Measurements from ENCODE around the gene PIP5KL1. TPM values are rescaled to one million over a fixed set of nuclear protein-coding genes. Genes with fewer than 3 reads are reported as not detected.
A peak's percentile ranks its signal among the peaks of the same experiment; 100 is the strongest.

PIP5KL1 gene
- total and polyA plus RNA-seq, 2 of the 8 experiments (the other 6 are each of a cell fraction or from before 2014, with no cell fraction given) = 13.4 to 15.4 TPM

GRCh38 chr9:127968700-127969383 is 38.3 kb upstream of the PIP5KL1 start:
- Histone ChIP-seq H2BK120ac (replicated peaks; ENCODE audit: low read depth, low read length) (no peak overlapping the region), H3K79me2 (ENCODE audit: control insufficient read depth in 1 of 2, insufficient read depth in 2 of 2, low read length in 2 of 2) (peaks cover 5 to 97% of the 10 kb centered on the region in 2 experiments; a peak in 3 of 4 replicates), H4K20me1 (replicated peaks in 1 of 2; ENCODE audit: control insufficient read depth in 1 of 2, insufficient read depth in 2 of 2, low read length in 2 of 2) (peaks cover 39 to 53% of the 10 kb centered on the region in 2 experiments), H3K23ac (ENCODE audit: insufficient read length) (no peak overlapping the region), H4K91ac (replicated peaks; ENCODE audit: insufficient read length, low read length) (peak overlapping the region; percentile 30), H4K8ac (ENCODE audit: extremely low read depth, insufficient read depth, low read length) (no peak overlapping the region), H3K9ac (replicated peaks in 1 of 4; ENCODE audit: extremely low read depth in 1 of 4, low read depth in 3 of 4, low read length in 3 of 4) (no peak overlapping the region), H3K14ac (ENCODE audit: insufficient read length) (no peak overlapping the region), H3K27me3 (replicated peaks in 1 of 4; ENCODE audit: control insufficient read depth in 3 of 4, extremely low read depth in 1 of 4, insufficient read depth in 3 of 4, low read length in 3 of 4) (no peaks in the 10 kb centered on the region), H2AK5ac (ENCODE audit: low read depth, low read length) (no peak overlapping the region), H3K56ac (replicated peaks; ENCODE audit: insufficient read length, low read depth, low read length) (no peak overlapping the region), H3K18ac (ENCODE audit: extremely low read depth, low read length) (no peak overlapping the region), H2BK12ac (ENCODE audit: low read depth, low read length) (no peak overlapping the region; the same call in 1 of the 2 replicates), H3K27ac (ENCODE audit: low read depth, low read length) (no peak overlapping the region), H4K5ac (ENCODE audit: insufficient read length, low read depth, low read length) (no peak overlapping the region), H3K9me3 (ENCODE audit: insufficient read depth in 2 of 2, low read depth in 1 of 2, low read length in 1 of 2) (no peaks in the 10 kb centered on the region), H2AFZ (ENCODE audit: low read length) (no peak overlapping the region), H3K23me2 (ENCODE audit: low read depth, low read length) (no peaks in the 10 kb centered on the region), H2BK15ac (ENCODE audit: low read length) (peak overlapping the region; percentile 8; the same call in 1 of the 2 replicates), H3K4me1 (replicated peaks in 1 of 4; ENCODE audit: control insufficient read depth in 3 of 4, insufficient read depth in 4 of 4, low read length in 3 of 4) (peaks cover 0 to 58% (median 38%) of the 10 kb centered on the region in 4 experiments; a peak in 6 of 7 replicates), H2BK20ac (ENCODE audit: low read length) (no peak overlapping the region), H3K4ac (replicated peaks; ENCODE audit: insufficient read length, low read depth, low read length) (no peak overlapping the region), H2BK5ac (ENCODE audit: low read depth, low read length) (peak overlapping the region; percentile 88; the same call in 1 of the 2 replicates), H3K36me3 (ENCODE audit: control insufficient read depth in 2 of 4, insufficient read depth in 4 of 4, low read length in 3 of 4) (no peaks in the 10 kb centered on the region), H3K4me3 (ENCODE audit: extremely low read depth in 1 of 4, insufficient read depth in 2 of 4, low read depth in 3 of 4, low read length in 4 of 4) (no peak overlapping the region), H3K4me2 (ENCODE audit: insufficient read depth in 1 of 2, low read depth in 2 of 2, low read length in 2 of 2) (no peak overlapping the region), H3K79me1 (ENCODE audit: low read depth, low read length) (peaks cover 42% of the 10 kb centered on the region)
- TF ChIP-seq SP2 (IDR thresholded peaks at IDR 0.05; ENCODE audit: low read length) (no peak), TCF12 (IDR thresholded peaks at IDR 0.05; ENCODE audit: low read depth, low read length) (no peak), ATF3 (IDR thresholded peaks at IDR 0.05; ENCODE audit: insufficient read depth, low read depth, low read length) (no peak), ZNF274 (IDR thresholded peaks at IDR 0.05; ENCODE audit: borderline replicate concordance, extremely low read depth, low read length) (no peak), POLR2A (IDR thresholded peaks at IDR 0.05; ENCODE audit: control extremely low read depth in 1 of 2, low read depth in 2 of 2, low read length in 2 of 2) (no peak), EZH2 (IDR thresholded peaks at IDR 0.05; ENCODE audit: low read depth, low read length, severe bottlenecking) (no peak), CBX5 (IDR thresholded peaks at IDR 0.05; ENCODE audit: low read depth, low read length) (no peak), E2F6 (IDR thresholded peaks at IDR 0.05) (no peak), CEBPB (IDR thresholded peaks at IDR 0.05; ENCODE audit: low read depth, low read length) (no peak), ASH2L (IDR thresholded peaks at IDR 0.05; ENCODE audit: low read length) (no peak)
- DNase-seq (ENCODE audit: low read depth in 1 of 2, low spot score in 2 of 2) (no peak), FAIRE-seq (no peak)
- WGBS, 2 experiments (ENCODE audit: extremely low coverage in 1 of 2, insufficient coverage in 1 of 2, insufficient read length in 1 of 2, insufficient replicate concordance in 2 of 2, low coverage in 1 of 2, low lambda C conversion rate in 2 of 2, missing lambda C conversion rate in 1 of 2) = 80% methylated on average over 10 of the region's 10 CpGs; no CpG with 5 or more reads in 1 of the 2 experiments
- CTCF ChIA-PET (ENCODE audit: partially characterized antibody) = interaction anchor here (0.8 to 7.6 kb wide), 4 partner anchors 11 to 29 kb away, joined by 3 to 41 read pairs (median 3); no protein-coding TSS in a partner anchor
- POLR2A ChIA-PET (ENCODE audit: partially characterized antibody) = interaction anchor here (1.2 kb wide), 1 partner anchor 9 kb away, joined by 5 read pairs; no protein-coding TSS in a partner anchor
